GM19397 (cell line): Measurements from ENCODE around the gene MSMO1.

ENCODE experiments used
- ATAC-seq: cut with Tn5 transposase; IDR thresholded peaks from one replicate; pipeline ENCODE4 v1.9.1; 2021; ENCODE audit warnings: mild to moderate bottlenecking, moderate library complexity; ENCODE audit not compliant: unreplicated experiment

MSMO1 gene

DNA sequence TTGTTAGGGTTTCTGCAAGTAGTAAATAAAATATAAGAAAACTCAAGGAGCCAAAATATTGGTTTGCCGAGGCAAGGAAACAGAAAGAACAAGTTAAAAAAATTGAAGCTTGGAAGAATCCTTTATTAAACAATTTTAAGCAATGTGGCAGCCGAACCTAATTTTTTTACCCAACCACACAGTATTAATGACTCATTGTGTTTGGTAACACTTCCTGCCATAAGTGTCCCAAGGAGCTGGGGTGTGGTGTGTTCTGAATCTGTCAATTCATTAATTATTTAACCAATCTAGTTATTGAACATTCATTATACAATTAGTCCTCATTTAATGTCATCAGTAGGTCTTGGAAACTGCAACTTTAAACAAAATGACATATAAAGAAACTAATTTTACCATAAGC is 32.0 kb downstream of the MSMO1 start:
- ATAC-seq, result no peak

DNA sequence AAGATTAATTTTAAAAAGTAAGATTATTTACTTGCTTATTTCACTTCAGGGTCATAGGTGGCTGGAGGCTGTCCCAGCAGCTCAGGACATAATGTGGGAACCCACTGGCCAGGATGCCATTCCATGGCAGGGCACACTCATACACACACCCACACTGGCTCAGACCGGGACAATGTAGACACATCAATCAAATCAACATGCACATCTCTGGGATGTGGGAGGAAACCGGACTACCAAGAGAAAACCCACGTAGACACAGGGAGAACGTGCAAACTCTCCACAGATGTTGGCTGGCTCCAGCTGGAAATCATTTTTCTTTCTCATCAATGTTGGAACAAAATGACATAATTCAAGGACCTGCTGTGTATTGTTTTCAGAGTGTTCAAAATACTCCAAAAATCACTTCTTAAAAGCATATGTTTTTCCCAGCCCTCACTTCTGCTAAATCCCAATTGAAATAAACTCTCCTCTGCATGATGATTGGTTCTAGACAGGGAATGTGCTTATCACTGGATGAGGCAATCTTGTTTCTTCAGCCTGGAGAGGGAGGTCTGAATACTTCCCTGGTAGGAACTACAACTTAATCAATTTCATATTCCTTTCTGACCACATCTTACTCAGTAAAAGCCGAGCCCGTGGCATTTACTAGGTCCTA is 32.7 kb downstream of the MSMO1 start:
- ATAC-seq, result no peak

- ATAC-seq, result no peak
Observed at GRCh38 chr4:165360985-165361670, 33.7 kb downstream of the MSMO1 start.

DNA sequence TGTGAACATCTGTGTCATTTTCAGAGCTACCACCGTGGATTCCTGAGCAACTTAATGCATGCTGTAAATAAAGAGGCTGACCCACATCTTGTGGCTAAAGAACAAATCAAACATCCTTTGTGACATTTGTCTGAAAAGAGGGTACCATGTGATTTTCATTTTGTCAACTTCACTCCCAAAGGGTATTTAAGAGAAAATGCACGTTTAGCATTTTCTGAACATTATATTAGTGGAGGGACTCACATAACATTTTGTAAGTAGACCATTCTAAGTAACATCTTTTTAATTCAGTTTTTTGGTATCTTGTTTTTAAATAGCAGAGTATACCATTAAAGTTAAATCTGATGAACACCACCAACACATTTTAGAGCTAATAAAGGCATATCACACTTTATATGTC is 34.3 kb downstream of the MSMO1 start:
- ATAC-seq, result no peak

DNA sequence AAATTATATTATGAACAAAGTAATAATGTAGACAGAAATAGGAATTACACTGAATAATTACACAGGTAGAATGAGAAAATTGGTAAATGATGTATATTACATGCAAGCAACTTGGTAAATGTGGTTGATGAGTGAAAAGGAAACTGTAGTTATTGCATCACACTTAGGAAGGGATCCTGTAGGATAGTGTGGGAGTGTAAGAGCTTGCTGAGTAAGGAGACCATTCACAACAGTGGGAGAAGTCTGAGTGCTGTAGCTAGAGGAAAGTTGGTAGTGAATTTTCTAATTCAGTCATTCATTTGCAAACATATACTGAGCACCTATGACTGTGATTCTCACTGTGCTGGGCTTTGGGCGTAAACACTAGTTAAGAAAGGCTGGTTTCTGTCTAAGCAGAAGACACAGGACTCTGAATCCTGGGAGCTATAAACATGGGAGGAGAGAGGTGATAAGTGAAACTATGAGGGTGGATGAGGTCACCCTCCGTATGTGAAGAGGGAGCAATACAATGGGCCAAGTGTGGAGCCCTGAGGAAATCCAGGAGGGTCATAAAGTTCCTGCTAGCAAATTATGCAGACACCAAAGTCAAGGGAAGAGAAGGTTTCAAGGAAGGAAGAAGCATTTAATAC is 37.1 kb downstream of the MSMO1 start:
- no peak for ATAC-seq

DNA sequence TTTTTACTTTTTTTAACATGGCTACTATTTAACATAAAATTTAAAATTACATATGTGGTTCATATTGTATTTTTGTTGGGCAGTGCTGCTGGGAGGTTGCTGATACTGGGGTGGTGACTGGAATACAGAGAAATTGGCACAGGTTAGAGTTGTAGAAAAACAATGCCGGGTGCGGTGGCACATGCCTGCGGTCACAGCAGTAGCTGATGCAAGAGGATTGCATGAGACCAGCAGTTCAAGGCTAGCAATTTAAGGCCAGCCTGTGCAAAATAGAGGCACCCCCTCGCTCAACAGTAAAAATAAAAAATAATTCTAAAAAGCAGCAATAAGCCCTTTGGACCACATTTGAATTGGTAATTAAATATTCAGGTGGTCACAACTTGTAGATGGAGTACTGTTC is 39.6 kb downstream of the MSMO1 start:
- no peak for ATAC-seq

GRCh38 chr4:165368114-165368513 is 40.6 kb downstream of the MSMO1 start:
- ATAC-seq, result no peak

DNA sequence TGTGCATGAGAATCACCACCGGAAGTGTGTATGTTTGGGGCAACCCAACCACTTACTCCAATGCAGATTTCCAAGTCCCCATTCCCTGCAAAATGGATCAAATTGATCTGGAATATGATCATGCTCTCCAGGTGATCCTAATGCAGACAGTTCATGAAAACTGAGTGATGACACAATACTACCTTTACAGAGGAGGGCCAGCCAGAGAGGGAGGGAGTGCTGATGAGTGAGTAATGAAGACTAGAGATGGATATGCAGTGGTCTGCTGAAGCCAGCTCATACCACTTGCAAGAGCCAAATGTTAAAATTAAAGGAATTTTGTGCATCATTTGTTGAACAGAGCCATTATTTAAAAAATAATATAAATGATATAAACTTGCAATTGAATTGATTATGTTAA is 41.1 kb downstream of the MSMO1 start:
- ATAC-seq, result no peak

GRCh38 chr4:165369522-165369921 is 42.1 kb downstream of the MSMO1 start:
- no peak for ATAC-seq

- ATAC-seq, result no peak
Observed at GRCh38 chr4:165370530-165370929, 43.1 kb downstream of the MSMO1 start.

DNA sequence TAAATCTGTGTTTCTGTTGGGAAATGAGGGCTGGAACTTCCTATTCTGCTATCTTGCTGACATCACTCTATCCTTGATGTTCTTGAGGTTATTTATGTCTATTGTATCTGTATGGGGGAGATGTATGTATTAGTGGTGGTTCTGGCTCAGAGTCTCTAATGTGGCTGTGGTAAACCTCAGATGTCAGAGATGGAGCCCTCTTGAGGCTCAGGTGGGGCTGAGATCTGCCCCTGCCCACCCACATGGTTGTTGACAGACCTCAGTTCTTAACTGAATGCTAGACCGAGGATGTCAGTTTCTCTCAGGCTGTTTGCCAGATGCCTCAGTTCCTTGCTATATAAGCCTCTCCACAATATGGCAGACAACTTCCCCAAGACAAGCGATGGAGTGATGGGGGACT is 48.0 kb downstream of the MSMO1 start:
- no peak for ATAC-seq

GRCh38 chr4:165378398-165378744 is 50.9 kb downstream of the MSMO1 start:
- no peak for ATAC-seq

DNA sequence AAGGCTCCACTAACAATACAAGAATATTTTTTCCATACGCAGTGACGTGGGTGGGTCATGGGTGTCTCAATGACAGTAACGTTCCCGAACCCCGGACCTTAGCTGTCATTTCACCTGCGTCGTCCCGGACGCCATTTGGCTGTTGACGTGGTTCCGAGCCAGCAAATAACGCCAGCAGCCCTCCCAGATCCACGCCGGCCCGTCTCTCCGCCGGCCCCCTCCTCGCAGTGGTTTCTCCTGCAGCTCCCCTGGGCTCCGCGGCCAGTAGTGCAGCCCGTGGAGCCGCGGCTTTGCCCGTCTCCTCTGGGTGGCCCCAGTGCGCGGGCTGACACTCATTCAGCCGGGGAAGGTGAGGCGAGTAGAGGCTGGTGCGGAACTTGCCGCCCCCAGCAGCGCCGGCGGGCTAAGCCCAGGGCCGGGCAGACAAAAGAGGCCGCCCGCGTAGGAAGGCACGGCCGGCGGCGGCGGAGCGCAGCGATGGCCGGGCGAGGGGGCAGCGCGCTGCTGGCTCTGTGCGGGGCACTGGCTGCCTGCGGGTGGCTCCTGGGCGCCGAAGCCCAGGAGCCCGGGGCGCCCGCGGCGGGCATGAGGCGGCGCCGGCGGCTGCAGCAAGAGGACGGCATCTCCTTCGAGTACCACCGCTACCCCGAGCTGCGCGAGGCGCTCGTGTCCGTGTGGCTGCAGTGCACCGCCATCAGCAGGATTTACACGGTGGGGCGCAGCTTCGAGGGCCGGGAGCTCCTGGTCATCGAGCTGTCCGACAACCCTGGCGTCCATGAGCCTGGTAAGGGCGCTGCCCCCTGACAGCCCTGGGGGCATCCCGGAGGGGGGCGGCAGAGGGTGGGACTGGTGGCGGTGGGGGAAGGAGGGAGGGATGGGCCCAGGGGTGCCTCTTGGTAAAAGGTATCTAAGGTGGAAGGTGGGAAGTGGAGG is 51.5 kb downstream of the MSMO1 start, which contains the start of gene CPE:
CPE (plus strand) TSS at position 264 of the 933 bp plus-strand sequence; CDS start at position 478, 214 bp downstream.
- peak; percentile 92 for ATAC-seq

DNA sequence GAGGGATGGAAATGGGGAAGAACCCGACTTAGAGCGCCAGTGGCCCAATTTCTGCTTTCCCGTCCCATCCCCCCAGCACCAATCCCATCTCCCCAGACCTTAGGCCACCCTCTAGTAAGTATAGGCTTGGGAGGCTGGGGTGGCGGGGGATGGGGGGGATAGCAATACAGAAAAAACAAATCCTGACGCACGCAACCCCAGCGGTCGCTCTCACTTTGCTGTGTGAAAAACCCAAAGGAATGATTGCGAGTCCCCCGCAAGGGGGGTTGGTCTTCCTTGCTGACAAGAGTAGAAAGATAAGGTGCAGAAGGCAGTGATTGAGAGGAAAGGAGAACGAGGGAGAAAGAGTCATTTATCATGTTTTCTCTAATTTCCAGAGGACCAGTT is 52.2 kb downstream of the MSMO1 start:
- ATAC-seq, result no peak

DNA sequence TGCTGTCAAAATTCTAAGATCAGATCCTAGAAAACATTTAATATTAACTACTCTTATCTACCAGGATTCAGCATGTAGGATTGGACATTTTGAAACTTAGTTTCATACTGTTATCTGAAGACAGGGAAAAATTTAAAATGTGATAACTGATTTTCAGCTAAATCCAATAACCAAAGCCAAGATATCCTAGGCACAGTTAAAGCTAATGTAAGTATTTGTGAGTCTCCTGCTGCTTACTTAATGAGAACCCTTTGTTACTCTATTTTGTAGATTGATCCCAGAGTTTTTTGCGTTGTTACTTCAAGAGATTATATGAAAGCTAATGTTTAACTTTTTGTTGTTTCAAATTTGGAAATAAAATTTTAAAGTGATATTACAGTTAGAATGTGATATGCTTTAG is 53.3 kb downstream of the MSMO1 start:
- ATAC-seq, result no peak

- ATAC-seq, result no peak
Observed at GRCh38 chr4:165381821-165382373, 54.4 kb downstream of the MSMO1 start.

GRCh38 chr4:165382640-165383039 is 55.2 kb downstream of the MSMO1 start:
- ATAC-seq, result no peak

- ATAC-seq, result no peak
Observed at GRCh38 chr4:165383591-165384073, 56.2 kb downstream of the MSMO1 start.

DNA sequence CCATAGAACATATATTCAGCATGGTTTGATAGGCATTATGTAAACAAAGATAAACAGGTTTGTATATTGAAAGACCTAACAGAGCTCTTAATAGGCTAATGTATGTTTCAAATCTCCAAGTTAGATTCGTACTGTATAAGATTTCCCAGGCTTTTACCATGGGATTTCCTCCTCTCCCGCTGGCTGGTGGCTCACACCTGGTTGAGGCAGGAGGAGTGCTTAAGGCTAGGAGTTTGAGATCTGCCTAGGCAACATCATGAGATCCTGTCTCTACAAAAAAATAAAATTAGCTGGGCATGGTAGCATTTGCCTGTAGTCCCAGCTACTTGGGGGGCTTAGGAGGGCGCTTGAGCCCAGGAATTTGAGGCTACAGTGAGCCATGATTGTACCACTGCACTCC is 56.7 kb downstream of the MSMO1 start:
- no peak for ATAC-seq

- ATAC-seq, result no peak
Observed at GRCh38 chr4:165384598-165384997, 57.1 kb downstream of the MSMO1 start.

DNA sequence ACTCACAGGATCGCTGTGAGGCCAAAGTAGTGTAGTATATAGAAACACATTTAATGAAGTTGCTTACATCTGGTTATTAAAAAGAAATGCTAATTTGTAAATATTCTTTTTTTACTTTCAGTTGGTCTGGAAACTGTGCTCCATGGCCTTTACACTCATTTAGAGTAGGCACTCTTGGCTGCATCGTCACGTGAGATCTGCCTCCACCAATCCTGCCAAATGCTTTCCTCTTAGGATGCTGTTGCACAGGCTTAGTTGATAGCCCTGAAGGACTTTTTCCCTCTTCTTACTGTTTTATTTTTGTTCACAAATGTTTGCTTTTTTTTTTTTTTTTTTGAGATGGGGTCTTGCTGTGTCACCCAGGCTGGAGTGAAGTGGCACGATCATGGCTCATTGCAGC is 57.7 kb downstream of the MSMO1 start:
- no peak for ATAC-seq
